Uterus (tissue), 4 donors: ENCODE data around the gene DCP2. TPM values are rescaled to one million over a fixed set of nuclear protein-coding genes. Genes with fewer than 3 reads are reported as not detected.
A peak's percentile ranks its signal among the peaks of the same experiment; 100 is the strongest.

Source experiments
- DNase-seq, 2 donors: peaks; one replicate each; pipeline ENCODE4 v3.0.0-alpha.2; 2019 to 2020
- H3K27ac ChIP-seq, 2 donors: fragments of 200-600 bp; sonication (generic); 1 replicate in 1 of 2; 2 replicates in 1 of 2; pipeline ENCODE4 v1.5.1; 2016 to 2018
- H3K27me3 ChIP-seq, 2 donors: fragments of 200-600 bp; sonication (generic); one replicate each; pipeline ENCODE4 v1.5.1; 2018 to 2019; ENCODE audit warnings: control low read depth in 1 of 2
- H3K36me3 ChIP-seq, 2 donors: fragments of 200-600 bp; sonication (generic); one replicate each; pipeline ENCODE4 v1.5.1; 2019; ENCODE audit warnings: control low read depth in 1 of 2
- H3K4me1 ChIP-seq, 2 donors: fragments of 200-600 bp; sonication (generic); one replicate each; pipeline ENCODE4 v1.5.1; 2018 to 2019; ENCODE audit warnings: control low read depth in 1 of 2
- H3K4me3 ChIP-seq, 2 donors: fragments of 200-600 bp; sonication (generic); 1 replicate in 1 of 2; 2 replicates in 1 of 2; pipeline ENCODE4 v1.5.1; 2018 to 2019; ENCODE audit warnings: mild to moderate bottlenecking in 1 of 2
- H3K9me3 ChIP-seq, 2 donors: fragments of 200-600 bp; sonication (generic); one replicate each; pipeline ENCODE4 v1.5.1; 2019; ENCODE audit warnings: control low read depth in 1 of 2
- POLR2A ChIP-seq, 2 donors: fragments of 450-650 bp; IDR thresholded peaks; one replicate each; pipeline ENCODE4 v1.6.1; 2016; ENCODE audit warnings: antibody characterized with exemption in 2 of 2, mild to moderate bottlenecking in 1 of 2, moderate library complexity in 1 of 2
- intact Hi-C: fragments of 100-400 bp; cut with DNase I; formaldehyde crosslinking; loops from one replicate; pipeline ENCODE4 v1.15.1; 2023; ENCODE audit warnings: low total_unique reads
- total RNA-seq, 4 donors: library from RNA; depleted of rRNA in 3 of 4; stranded (reverse); fragments of >200 nt in 3 of 4; gene quantifications; one replicate each; pipeline versions ENCODE4 v1.1.0 to v1.2.4, GENCODE V29; 2014 to 2023
- TF ChIP-seq, protein P1 (sequence below), 4 experiments: fragments of 200-600 bp in 2 of 4; fragments of 450-650 bp in 2 of 4; sonication (generic) in 2 of 4; IDR thresholded peaks; one replicate each; pipeline ENCODE4 v1.5.1; 2016 to 2019; ENCODE audit warnings: antibody characterized with exemption in 4 of 4, mild to moderate bottlenecking in 2 of 4, moderate library complexity in 1 of 4
- donor health status: DM: yes; HTN: yes; CAD: no.

DCP2 gene
- total RNA-seq, 4 donors from 2014 or later, result 11.2 to 124 (median 27.6) TPM

- no peaks in the 10 kb centered on the region for H3K27me3 ChIP-seq
- H3K27ac ChIP-seq, result no peak overlapping the region
- H3K4me3 ChIP-seq, result no peak overlapping the region
- no peaks in the 10 kb centered on the region for H3K36me3 ChIP-seq
- TF ChIP-seq, protein P1, sequence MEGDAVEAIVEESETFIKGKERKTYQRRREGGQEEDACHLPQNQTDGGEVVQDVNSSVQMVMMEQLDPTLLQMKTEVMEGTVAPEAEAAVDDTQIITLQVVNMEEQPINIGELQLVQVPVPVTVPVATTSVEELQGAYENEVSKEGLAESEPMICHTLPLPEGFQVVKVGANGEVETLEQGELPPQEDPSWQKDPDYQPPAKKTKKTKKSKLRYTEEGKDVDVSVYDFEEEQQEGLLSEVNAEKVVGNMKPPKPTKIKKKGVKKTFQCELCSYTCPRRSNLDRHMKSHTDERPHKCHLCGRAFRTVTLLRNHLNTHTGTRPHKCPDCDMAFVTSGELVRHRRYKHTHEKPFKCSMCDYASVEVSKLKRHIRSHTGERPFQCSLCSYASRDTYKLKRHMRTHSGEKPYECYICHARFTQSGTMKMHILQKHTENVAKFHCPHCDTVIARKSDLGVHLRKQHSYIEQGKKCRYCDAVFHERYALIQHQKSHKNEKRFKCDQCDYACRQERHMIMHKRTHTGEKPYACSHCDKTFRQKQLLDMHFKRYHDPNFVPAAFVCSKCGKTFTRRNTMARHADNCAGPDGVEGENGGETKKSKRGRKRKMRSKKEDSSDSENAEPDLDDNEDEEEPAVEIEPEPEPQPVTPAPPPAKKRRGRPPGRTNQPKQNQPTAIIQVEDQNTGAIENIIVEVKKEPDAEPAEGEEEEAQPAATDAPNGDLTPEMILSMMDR (IDR thresholded peaks at IDR 0.05), result no peak
- no peak for TF ChIP-seq POLR2A (IDR thresholded peaks at IDR 0.05)
- no peaks in the 10 kb centered on the region for H3K9me3 ChIP-seq
- H3K4me1 ChIP-seq, result no peaks in the 10 kb centered on the region
- no peak for DNase-seq
- intact Hi-C loops, result no loop called here
These were observed 50.4 kb downstream of the DCP2 start for GRCh38 chr5:113027015-113027414.

DNA sequence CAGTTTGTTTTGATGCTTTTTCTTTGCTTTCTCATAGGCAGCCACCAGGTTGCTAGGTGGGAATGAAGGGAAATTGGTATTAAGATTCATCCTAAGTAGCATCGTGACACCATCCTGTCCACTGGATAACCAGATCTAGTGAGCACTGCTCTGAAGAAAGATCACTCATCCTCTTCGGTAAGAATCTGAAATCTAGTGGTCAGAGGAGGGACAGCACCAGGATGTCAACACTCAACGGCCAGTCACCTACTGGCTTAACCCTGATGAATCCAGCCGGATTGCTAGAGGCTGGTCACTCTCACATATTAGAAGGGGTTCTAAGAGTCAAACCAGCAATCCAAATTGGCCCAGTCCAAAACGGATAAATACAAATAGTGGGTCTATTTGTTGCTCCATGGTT lies 50.8 kb downstream of the DCP2 start:
- no peaks in the 10 kb centered on the region for H3K9me3 ChIP-seq
- TF ChIP-seq, protein P1 (IDR thresholded peaks at IDR 0.05), result no peak
- TF ChIP-seq POLR2A (IDR thresholded peaks at IDR 0.05), result no peak
- H3K27me3 ChIP-seq, result no peaks in the 10 kb centered on the region
- H3K4me1 ChIP-seq, result no peaks in the 10 kb centered on the region
- intact Hi-C loops, result no loop called here
- no peaks in the 10 kb centered on the region for H3K36me3 ChIP-seq
- H3K27ac ChIP-seq, result no peak overlapping the region
- DNase-seq, result no peak
- H3K4me3 ChIP-seq, result no peak overlapping the region

- H3K4me3 ChIP-seq, result no peak overlapping the region
- no peaks in the 10 kb centered on the region for H3K4me1 ChIP-seq
- H3K36me3 ChIP-seq, result no peaks in the 10 kb centered on the region
- DNase-seq, result no peak
- no peak overlapping the region for H3K27ac ChIP-seq
- intact Hi-C loops, result no loop called here
- TF ChIP-seq, protein P1 (IDR thresholded peaks at IDR 0.05), result no peak
- no peak for TF ChIP-seq POLR2A (IDR thresholded peaks at IDR 0.05)
- H3K27me3 ChIP-seq, result no peaks in the 10 kb centered on the region
- no peaks in the 10 kb centered on the region for H3K9me3 ChIP-seq
These were observed 53.0 kb downstream of the DCP2 start for GRCh38 chr5:113029614-113030013.

GRCh38 chr5:113031104-113031503 lies 54.5 kb downstream of the DCP2 start:
- intact Hi-C loops, result no loop called here
- TF ChIP-seq, protein P1 (IDR thresholded peaks at IDR 0.05), result no peak
- no peak for TF ChIP-seq POLR2A (IDR thresholded peaks at IDR 0.05)

GRCh38 chr5:113031557-113031956 lies 55.0 kb downstream of the DCP2 start:
- Histone ChIP-seq H3K36me3 (no peaks in the 10 kb centered on the region), H3K4me3 (no peak overlapping the region), H3K27me3 (no peaks in the 10 kb centered on the region), H3K27ac (peak overlapping the region; percentile 6 to 28), H3K9me3 (no peaks in the 10 kb centered on the region), H3K4me1 (no peaks in the 10 kb centered on the region)
- intact Hi-C loops, result no loop called here
- no peak for DNase-seq
- TF ChIP-seq, protein P1 (IDR thresholded peaks at IDR 0.05), result no peak

More at GRCh38 chr5:113031104-113031503, 54.5 kb downstream of the DCP2 start:
- Histone ChIP-seq H3K36me3 (no peaks in the 10 kb centered on the region), H3K4me1 (no peaks in the 10 kb centered on the region), H3K9me3 (no peaks in the 10 kb centered on the region), H3K27me3 (no peaks in the 10 kb centered on the region), H3K4me3 (no peak overlapping the region), H3K27ac (peak overlapping the region; percentile 6 to 28)
- no peak for DNase-seq
